Measurements from ENCODE around the gene UNC119. TPM values are rescaled to one million over a fixed set of nuclear protein-coding genes. Genes with fewer than 3 reads are reported as not detected.
A peak's percentile ranks its signal among the peaks of the same experiment; 100 is the strongest.

UNC119 gene
- total RNA-seq, 1 experiment from 2014 or later = 68.4 TPM

GRCh38 chr17:28571361-28572122 is 19.1 kb upstream of the UNC119 start, which contains the start of gene PIGS:
PIGS (minus strand) TSS chr17:28571524; CDS start chr17:28571496, 28 bp downstream.
- H3K36me3 ChIP-seq (ENCODE audit: low read depth, low read length) = no peaks in the 10 kb centered on the region; the same call in 1 of the 2 replicates
- H3K9me3 ChIP-seq (ENCODE audit: low read length) = no peaks in the 10 kb centered on the region
- no peaks in the 10 kb centered on the region for H3K27me3 ChIP-seq (ENCODE audit: low read length)
- peak within 1 kb of the TSS; percentile 91 for H3K4me2 ChIP-seq (ENCODE audit: low read length)
- H3K79me2 ChIP-seq (ENCODE audit: low read length) = peaks cover 23% of the 10 kb centered on the region
- no peak for TF ChIP-seq EZH2 (IDR thresholded peaks at IDR 0.05; ENCODE audit: low read length, unreplicated experiment)
- no peak for TF ChIP-seq EZH2phosphoT487 (IDR thresholded peaks at IDR 0.05; ENCODE audit: borderline replicate concordance, low read length)
- TF ChIP-seq CTCF (conservative IDR thresholded peaks at IDR 0.05; ENCODE audit: low read depth, low read length) = no peak
- H3K4me3 ChIP-seq (ENCODE audit: low read length) = peak within 1 kb of the TSS; percentile 98
- no peaks in the 10 kb centered on the region for H4K20me1 ChIP-seq (ENCODE audit: low read length)
- peak within 1 kb of the TSS; percentile 83 for H3K9ac ChIP-seq (ENCODE audit: low read length)
- H3K9me2 ChIP-seq (replicated peaks; ENCODE audit: low read length) = no peaks in the 10 kb centered on the region
- no peaks in the 10 kb centered on the region for H3F3A ChIP-seq (ENCODE audit: low read length, unreplicated experiment)
- ChIA-PET CTCF (no interaction called here), POLR2A (ENCODE audit: unreplicated experiment) (interaction anchor here (0.6 to 0.7 kb wide), 2 partner anchors 12 to 530 kb away, joined by 3 read pairs; no protein-coding TSS in a partner anchor)
- peak within 1 kb of the TSS; percentile 97 for H2AFZ ChIP-seq (ENCODE audit: low read length)
- ATAC-seq (peak; percentile 96), DNase-seq (peak; percentile 88)
- no TSS peak for BruUV-seq (replicated peaks)
- intact Hi-C loops (cut with micrococcal nuclease) = no loop called here
- H3K4me1 ChIP-seq (ENCODE audit: insufficient read depth, low read length) = peaks cover 15% of the 10 kb centered on the region
- no peak within 1 kb of the TSS for H3K27ac ChIP-seq (ENCODE audit: low read length)

DNA sequence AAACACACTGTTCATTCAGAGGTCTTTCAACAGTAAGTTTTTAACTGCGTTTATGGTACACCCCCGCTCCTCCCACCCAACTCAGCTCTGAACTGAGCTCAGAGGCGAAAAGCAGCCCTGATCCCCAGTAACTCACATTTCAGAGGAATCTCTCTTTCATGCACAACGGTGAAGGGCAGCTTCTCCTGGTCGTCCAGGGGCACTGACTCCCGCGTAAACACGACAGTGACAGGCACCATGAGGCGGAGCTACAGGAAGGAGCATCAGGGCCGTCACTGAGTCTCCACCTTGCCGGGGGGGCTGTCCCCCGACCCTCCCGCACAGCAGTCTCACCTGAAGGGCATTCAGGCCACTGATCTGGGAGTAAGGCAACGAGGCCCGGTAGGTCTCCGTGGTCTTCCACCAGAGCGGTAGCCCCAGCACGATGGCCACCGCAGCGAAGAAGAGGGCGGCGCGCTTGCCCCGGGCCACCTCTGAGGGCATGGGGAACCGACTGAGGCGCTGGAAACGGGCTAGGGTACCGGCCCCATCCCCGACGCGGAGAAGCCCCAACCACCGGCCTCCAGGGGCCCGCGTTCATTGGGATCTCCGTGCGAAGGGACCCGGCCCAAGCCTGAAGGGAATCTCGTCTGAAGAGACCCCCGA is 18.4 kb upstream of the UNC119 start:
- Histone ChIP-seq H3K4me1 (ENCODE audit: insufficient read depth, low read length) (peaks cover 15% of the 10 kb centered on the region), H3K9me2 (replicated peaks; ENCODE audit: low read length) (no peaks in the 10 kb centered on the region), H3K4me3 (ENCODE audit: low read length) (peak overlapping the region; percentile 98), H3K79me2 (ENCODE audit: low read length) (peaks cover 23% of the 10 kb centered on the region), H3K4me2 (ENCODE audit: low read length) (peak overlapping the region; percentile 91), H4K20me1 (ENCODE audit: low read length) (no peaks in the 10 kb centered on the region), H3K27ac (ENCODE audit: low read length) (no peak overlapping the region), H3K9me3 (ENCODE audit: low read length) (no peaks in the 10 kb centered on the region), H3K27me3 (ENCODE audit: low read length) (no peaks in the 10 kb centered on the region), H3K9ac (ENCODE audit: low read length) (peak overlapping the region; percentile 83), H3F3A (ENCODE audit: low read length, unreplicated experiment) (no peaks in the 10 kb centered on the region), H3K36me3 (ENCODE audit: low read depth, low read length) (no peaks in the 10 kb centered on the region; the same call in 1 of the 2 replicates), H2AFZ (ENCODE audit: low read length) (peak overlapping the region; percentile 97)
- TF ChIP-seq CTCF (conservative IDR thresholded peaks at IDR 0.05; ENCODE audit: low read depth, low read length) = no peak
- no TSS peak for BruUV-seq (replicated peaks)
- ChIA-PET CTCF (no interaction called here), POLR2A (ENCODE audit: unreplicated experiment) (interaction anchor here (0.5 to 0.6 kb wide), 2 partner anchors 11 to 18 kb away, joined by 3 to 13 read pairs; no protein-coding TSS in a partner anchor)
- ATAC-seq (peak; percentile 43), DNase-seq (peak; percentile 20)
- intact Hi-C loops (cut with micrococcal nuclease) = no loop called here
